Activated naive CD8-positive, alpha-beta T cell treated with anti-CD3 and anti-CD28 coated beads, Interleukin-2, amount 10 ng/mL, durations not matched to agents 7 days and 5 days (primary cell): Measurements from ENCODE around the gene PPP2R2C. TPM values are rescaled to one million over a fixed set of nuclear protein-coding genes. Genes with fewer than 3 reads are reported as not detected.

ENCODE experiments used
- ATAC-seq: fragments of 150-1000 bp; cut with Tn5 transposase; one replicate; pipeline ENCODE4 v1.10.0; 2021; ENCODE audit warnings: low read depth, moderate library complexity
- POLR2A ChIA-PET: fragments of 350-600 bp; sonication (Branson Sonifier 250); formaldehyde crosslinking; loops from one replicate; lab custom pipeline; 2021; ENCODE audit warnings: antibody characterized with exemption; lab: Charles Lee
- DNase-seq: peaks from one replicate; pipeline ENCODE4 v3.0.0; 2021
- H3K27ac Mint-ChIP-seq: one replicate; pipeline ENCODE4 v1.8.0; 2022; ENCODE audit warnings: mild to moderate bottlenecking, mixed read lengths
- H3K27me3 Mint-ChIP-seq: one replicate; pipeline ENCODE4 v1.8.0; 2022; ENCODE audit warnings: mild to moderate bottlenecking, moderate library complexity, mixed read lengths
- H3K36me3 Mint-ChIP-seq: one replicate; pipeline ENCODE4 v1.8.0; 2021; ENCODE audit warnings: mild to moderate bottlenecking, mixed read lengths
- H3K4me1 Mint-ChIP-seq: one replicate; pipeline ENCODE4 v1.8.0; 2021; ENCODE audit warnings: mixed read lengths
- H3K4me3 Mint-ChIP-seq: one replicate; pipeline ENCODE4 v1.8.0; 2022; ENCODE audit warnings: mild to moderate bottlenecking, moderate library complexity, mixed read lengths
- H3K9me3 Mint-ChIP-seq: one replicate; pipeline ENCODE4 v1.8.0; 2021; ENCODE audit warnings: mixed read lengths
- total RNA-seq, 2 experiments: library from RNA; stranded (reverse); gene quantifications; one replicate each; pipeline ENCODE4 v1.2.3, GENCODE V29; 2021

Gene PPP2R2C
- total RNA-seq, 2 experiments from 2014 or later, result not detected

GRCh38 chr4:6277139-6277802, 195.1 kb downstream of the PPP2R2C start:
- Mint-ChIP-seq H3K9me3 (no peaks in the 10 kb centered on the region), H3K27me3 (peaks cover 9% of the 10 kb centered on the region), H3K27ac (no peak overlapping the region), H3K4me3 (no peak overlapping the region), H3K36me3 (no peaks in the 10 kb centered on the region), H3K4me1 (peaks cover 5% of the 10 kb centered on the region)
- ATAC-seq (no peak), DNase-seq (no peak)
- POLR2A ChIA-PET, result no interaction called here

DNA sequence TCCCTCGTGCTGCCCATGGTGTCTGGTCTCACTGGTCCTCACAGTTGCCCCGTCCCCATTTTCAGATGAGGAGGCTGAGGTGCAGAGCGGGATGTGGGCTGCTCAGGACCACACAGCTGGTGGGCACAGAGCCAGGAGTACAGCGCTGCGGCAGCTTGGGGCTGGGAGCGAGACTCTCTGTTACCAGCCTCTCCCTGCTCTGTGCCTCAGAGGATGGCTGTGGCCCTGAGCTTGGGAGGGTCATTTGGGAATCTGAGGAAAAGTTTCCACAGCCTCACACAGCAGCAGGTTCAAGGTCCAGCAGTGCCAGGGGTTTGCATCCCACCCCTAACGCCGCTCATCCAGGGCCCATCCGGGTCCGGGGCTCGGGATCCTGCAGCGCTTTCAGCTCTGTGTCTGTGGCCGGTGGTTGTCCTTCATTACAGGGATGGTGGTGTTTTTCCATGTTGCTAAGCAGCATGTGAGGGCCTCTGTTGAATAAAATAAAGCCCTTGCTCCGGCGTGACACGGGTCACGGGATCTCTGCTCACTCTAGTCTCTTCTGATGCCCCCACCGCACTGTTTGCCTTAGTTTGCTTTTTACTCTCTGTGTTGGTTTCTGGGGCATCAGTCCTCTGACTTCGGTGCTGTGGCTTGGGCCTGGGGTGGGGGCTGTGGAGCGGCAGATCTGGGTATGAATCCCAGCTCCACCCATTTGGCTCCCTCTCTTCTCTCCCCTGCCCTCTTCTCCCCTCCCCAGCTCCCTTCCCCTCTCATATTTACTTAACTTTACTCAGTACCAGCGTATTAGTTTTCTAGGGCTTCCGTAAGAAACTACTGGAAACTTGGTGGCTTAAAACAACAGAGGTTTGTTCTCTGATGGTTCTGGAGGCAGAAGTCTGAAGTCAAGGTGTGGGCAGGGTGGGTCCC, 196.3 kb downstream of the PPP2R2C start:
- Mint-ChIP-seq H3K27me3 (peaks cover 19% of the 10 kb centered on the region), H3K4me1 (peaks cover 8% of the 10 kb centered on the region), H3K4me3 (no peak overlapping the region), H3K27ac (no peak overlapping the region), H3K9me3 (no peaks in the 10 kb centered on the region), H3K36me3 (no peaks in the 10 kb centered on the region)
- DNase-seq, result no peak
- POLR2A ChIA-PET, result no interaction called here
- no peak for ATAC-seq

DNA sequence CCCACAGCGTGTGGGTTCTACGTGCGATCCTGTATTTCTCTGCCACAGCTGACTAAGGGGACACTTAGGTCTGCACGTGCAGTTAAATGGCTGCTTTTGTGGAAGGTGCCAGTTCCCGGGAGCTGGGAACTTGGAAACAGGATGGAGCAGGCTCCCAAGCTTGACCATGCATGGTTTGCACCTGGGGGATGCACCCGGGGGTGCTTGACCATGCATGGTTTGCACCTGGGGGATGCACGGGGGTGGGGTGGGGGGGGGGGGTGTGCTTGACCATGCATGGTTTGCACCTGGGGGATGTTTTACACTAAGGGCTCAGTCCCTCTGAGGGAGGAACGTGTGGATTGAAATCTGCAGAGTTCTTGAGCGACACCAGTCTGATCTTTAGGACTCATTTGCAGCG, 197.1 kb downstream of the PPP2R2C start:
- H3K9me3 Mint-ChIP-seq, result no peaks in the 10 kb centered on the region
- H3K36me3 Mint-ChIP-seq, result no peaks in the 10 kb centered on the region
- H3K27me3 Mint-ChIP-seq, result peaks cover 25% of the 10 kb centered on the region
- DNase-seq (no peak), ATAC-seq (no peak)
- H3K27ac Mint-ChIP-seq, result no peak overlapping the region
- POLR2A ChIA-PET, result no interaction called here
- H3K4me1 Mint-ChIP-seq, result peaks cover 13% of the 10 kb centered on the region
- no peak overlapping the region for H3K4me3 Mint-ChIP-seq

DNA sequence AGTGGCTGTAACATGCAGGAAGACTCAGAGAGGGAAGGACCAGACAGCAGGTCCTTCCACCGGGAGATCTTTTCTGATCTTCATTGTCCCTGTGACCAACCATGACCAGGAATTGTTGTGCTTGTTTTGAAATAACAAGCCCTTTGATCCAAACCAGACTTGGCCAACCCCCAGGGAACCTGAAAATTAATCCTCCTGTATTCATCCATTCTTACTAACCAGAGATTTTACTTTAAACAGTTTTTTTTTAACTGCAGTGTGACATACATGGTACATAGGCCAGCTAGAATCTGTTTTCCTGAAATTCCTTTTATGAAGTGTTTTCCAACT, 198.8 kb downstream of the PPP2R2C start:
- peaks cover 15% of the 10 kb centered on the region for H3K4me1 Mint-ChIP-seq
- H3K4me3 Mint-ChIP-seq, result no peak overlapping the region
- POLR2A ChIA-PET, result no interaction called here
- DNase-seq (no peak), ATAC-seq (no peak)
- no peaks in the 10 kb centered on the region for H3K36me3 Mint-ChIP-seq
- H3K9me3 Mint-ChIP-seq, result no peaks in the 10 kb centered on the region
- peaks cover 28% of the 10 kb centered on the region for H3K27me3 Mint-ChIP-seq
- no peak overlapping the region for H3K27ac Mint-ChIP-seq

DNA sequence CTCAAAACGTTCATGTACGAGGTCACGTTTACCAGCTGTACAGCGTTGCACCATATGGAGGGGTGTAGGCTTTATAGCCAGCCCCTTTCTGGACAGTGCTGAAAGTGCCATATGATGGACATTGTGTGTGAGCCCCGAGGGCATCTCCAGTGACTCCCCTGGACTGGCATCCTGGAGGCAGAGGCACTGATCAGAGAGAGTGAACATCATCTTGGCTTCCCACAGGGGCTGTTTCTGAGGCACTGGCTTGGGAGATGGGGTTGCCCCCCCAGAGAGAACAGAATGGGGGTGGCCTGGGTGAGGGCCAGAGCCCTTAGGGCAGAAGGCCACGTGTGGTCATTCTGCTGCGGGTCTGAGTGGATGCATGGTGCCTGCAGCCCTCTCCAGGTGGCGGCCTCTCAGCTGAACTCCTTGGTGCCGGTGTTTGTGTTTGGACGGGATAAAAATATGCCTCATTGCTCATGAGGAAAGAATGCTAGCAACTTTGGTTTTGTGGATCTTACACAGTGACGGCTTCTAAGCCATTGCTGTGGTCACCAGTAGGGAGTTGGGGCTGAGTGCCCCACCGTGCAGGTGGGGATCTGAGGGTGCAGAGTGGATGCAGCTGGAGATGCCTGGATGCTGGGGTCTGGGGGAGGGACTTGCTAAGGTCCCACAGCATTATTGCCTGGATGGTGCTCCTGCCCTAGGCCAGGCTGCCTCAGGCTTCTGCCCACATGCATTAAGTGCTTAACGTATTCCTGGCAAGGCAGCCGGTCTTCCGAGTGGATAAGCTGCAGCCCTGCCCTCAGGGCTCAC, 199.4 kb downstream of the PPP2R2C start:
- no peak for ATAC-seq

GRCh38 chr4:6271701-6272465, 200.5 kb downstream of the PPP2R2C start:
- Mint-ChIP-seq H3K4me3 (no peak overlapping the region), H3K4me1 (peaks cover 21% of the 10 kb centered on the region), H3K27me3 (peaks cover 41% of the 10 kb centered on the region), H3K9me3 (no peaks in the 10 kb centered on the region), H3K36me3 (no peaks in the 10 kb centered on the region), H3K27ac (no peak overlapping the region)
- POLR2A ChIA-PET, result no interaction called here
- ATAC-seq, result no peak
- no peak for DNase-seq

More for the DNA sequence above, 199.4 kb downstream of the PPP2R2C start:
- Mint-ChIP-seq H3K27ac (no peak overlapping the region), H3K9me3 (no peaks in the 10 kb centered on the region), H3K4me1 (peaks cover 13% of the 10 kb centered on the region), H3K27me3 (peaks cover 30% of the 10 kb centered on the region), H3K4me3 (no peak overlapping the region), H3K36me3 (no peaks in the 10 kb centered on the region)
- no peak for DNase-seq
- POLR2A ChIA-PET, result no interaction called here

DNA sequence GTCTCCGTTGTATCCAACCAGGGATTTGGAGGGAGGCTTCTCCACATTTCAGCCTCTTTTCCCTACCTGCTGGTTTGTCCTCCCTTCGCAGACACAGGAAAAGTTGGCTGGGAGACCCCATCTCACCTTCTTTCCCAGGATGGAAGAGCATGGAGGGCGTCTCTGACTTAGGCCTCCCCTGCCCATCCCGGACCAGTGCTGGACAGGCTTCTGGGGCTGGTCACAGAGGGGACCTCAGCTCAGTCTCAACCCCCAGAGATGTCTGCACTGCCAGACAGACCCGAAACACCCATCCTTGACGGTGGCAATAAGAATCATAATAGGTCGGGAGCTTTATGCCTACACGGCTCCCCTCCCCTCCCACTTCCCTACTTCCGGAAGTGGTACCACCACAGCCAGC, 201.2 kb downstream of the PPP2R2C start:
- Mint-ChIP-seq H3K27ac (no peak overlapping the region), H3K27me3 (peaks cover 41% of the 10 kb centered on the region), H3K4me3 (no peak overlapping the region), H3K36me3 (no peaks in the 10 kb centered on the region), H3K4me1 (peaks cover 21% of the 10 kb centered on the region), H3K9me3 (no peaks in the 10 kb centered on the region)
- ATAC-seq (no peak), DNase-seq (no peak)
- POLR2A ChIA-PET, result no interaction called here

GRCh38 chr4:6270636-6271121, 201.7 kb downstream of the PPP2R2C start:
- H3K36me3 Mint-ChIP-seq, result no peaks in the 10 kb centered on the region
- POLR2A ChIA-PET, result no interaction called here
- no peak for ATAC-seq
- peaks cover 21% of the 10 kb centered on the region for H3K4me1 Mint-ChIP-seq
- no peak overlapping the region for H3K27ac Mint-ChIP-seq
- H3K9me3 Mint-ChIP-seq, result no peaks in the 10 kb centered on the region
- H3K27me3 Mint-ChIP-seq, result peaks cover 41% of the 10 kb centered on the region
- peak overlapping the region; percentile 79 for H3K4me3 Mint-ChIP-seq
- no peak for DNase-seq

Other genes starting within 250 kb of the PPP2R2C start
- gene WFS1, start 202.8 kb downstream of the PPP2R2C start, total RNA-seq, result 1 to 10 TPM; 2.3 to 2.4 TPM
- 10 to 100 TPM; 36.0 to 38.2 TPM for gene MAN2B2, start 102.6 kb upstream of the PPP2R2C start, total RNA-seq
- gene MRFAP1, start 168.1 kb upstream of the PPP2R2C start, total RNA-seq, result 100 to 1,000 TPM; 123 to 128 TPM
- gene S100P, start 221.3 kb upstream of the PPP2R2C start, total RNA-seq, result 1 to 10 TPM in 1 of 2 experiments, not detected in 1; 1.5 TPM
- gene MRFAP1L1, start 237.3 kb upstream of the PPP2R2C start, total RNA-seq, result 10 to 100 TPM; 74.6 to 80.0 TPM
- gene BLOC1S4, start 243.6 kb upstream of the PPP2R2C start, total RNA-seq, result 10 to 100 TPM; 23.9 to 24.3 TPM